ENCODE measurements around the gene GPRC6A.

GPRC6A gene

GRCh38 chr6:116763906-116764628 lies 64.8 kb downstream of the GPRC6A start:
- no peak for TF ChIP-seq CTCF (conservative IDR thresholded peaks at IDR 0.05)

GRCh38 chr6:116763048-116763447 lies 65.8 kb downstream of the GPRC6A start:
- H3K27ac ChIP-seq = no peak overlapping the region
- TF ChIP-seq CTCF (conservative IDR thresholded peaks at IDR 0.05) = no peak

More at GRCh38 chr6:116763906-116764628, 64.8 kb downstream of the GPRC6A start:
- no peak overlapping the region for H3K27ac ChIP-seq

GRCh38 chr6:116762235-116762634 lies 66.6 kb downstream of the GPRC6A start:
- TF ChIP-seq CTCF (conservative IDR thresholded peaks at IDR 0.05) = no peak
- no peak overlapping the region for H3K27ac ChIP-seq

- no peak overlapping the region for H3K27ac ChIP-seq
- no peak for TF ChIP-seq CTCF (conservative IDR thresholded peaks at IDR 0.05)
These were observed 67.1 kb downstream of the GPRC6A start for GRCh38 chr6:116761779-116762178.

- H3K27ac ChIP-seq = no peak overlapping the region
- TF ChIP-seq CTCF (conservative IDR thresholded peaks at IDR 0.05) = no peak
These were observed 83.7 kb downstream of the GPRC6A start for GRCh38 chr6:116745176-116745575.

Measured in VCaP (cell line).